Measurements from ENCODE around the gene ZNF438.
A peak's percentile ranks its signal among the peaks of the same experiment; 100 is the strongest.

ZNF438 gene

DNA sequence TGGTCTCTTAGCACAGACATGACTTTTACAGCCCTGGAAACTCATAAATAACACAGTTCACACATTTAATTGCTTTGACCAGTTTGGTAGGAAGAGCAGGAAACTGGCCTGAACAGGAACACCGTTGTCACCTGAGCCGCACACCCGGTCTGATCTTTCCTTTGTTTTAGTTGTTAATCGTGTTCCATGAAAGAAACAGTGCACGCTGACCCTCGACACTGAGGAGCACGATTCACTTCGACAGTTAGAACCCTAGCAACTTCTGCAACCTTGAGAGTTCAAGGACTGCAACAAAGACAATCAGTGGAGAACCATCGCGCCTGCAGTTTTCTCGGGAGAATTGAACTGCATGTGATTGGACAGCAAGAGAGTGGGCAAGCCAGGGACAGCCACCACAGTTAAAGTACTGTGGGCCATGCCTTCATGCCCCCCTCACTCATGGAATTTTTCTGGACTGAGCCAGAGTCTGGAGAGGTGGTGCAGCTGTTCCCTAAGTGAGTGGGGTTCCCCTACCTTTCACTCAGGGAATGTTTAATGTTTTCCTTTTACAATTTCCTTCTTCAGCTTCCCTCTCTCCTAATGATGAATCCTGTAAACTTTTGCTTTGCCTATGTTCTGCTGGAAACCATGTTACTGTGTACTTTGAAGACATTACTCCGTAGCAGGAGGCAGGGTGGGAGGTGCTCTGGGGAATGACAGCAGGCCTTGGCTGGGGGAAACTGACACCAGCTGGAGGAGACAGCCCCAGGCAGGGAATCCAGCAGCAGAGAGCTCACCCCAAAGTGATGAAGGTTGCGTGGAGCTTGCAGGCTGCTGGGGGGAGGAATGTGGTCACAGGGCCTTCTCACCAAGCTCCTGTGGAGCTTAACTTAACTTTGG lies 198.7 kb downstream of the ZNF438 start:
- CTCF ChIA-PET, result interaction anchor here (0.6 to 1.4 kb wide), 2 partner anchors 49 to 683 kb away, joined by 3 read pairs; no protein-coding TSS in a partner anchor
- TF ChIP-seq NFRKB (IDR thresholded peaks at IDR 0.05), result no peak
- TF ChIP-seq SUZ12 (IDR thresholded peaks at IDR 0.05), result no peak
- no peak for TF ChIP-seq SP1 (IDR thresholded peaks at IDR 0.05)
- TF ChIP-seq ZNF384 (IDR thresholded peaks at IDR 0.05), result no peak
- TF ChIP-seq, protein P1, sequence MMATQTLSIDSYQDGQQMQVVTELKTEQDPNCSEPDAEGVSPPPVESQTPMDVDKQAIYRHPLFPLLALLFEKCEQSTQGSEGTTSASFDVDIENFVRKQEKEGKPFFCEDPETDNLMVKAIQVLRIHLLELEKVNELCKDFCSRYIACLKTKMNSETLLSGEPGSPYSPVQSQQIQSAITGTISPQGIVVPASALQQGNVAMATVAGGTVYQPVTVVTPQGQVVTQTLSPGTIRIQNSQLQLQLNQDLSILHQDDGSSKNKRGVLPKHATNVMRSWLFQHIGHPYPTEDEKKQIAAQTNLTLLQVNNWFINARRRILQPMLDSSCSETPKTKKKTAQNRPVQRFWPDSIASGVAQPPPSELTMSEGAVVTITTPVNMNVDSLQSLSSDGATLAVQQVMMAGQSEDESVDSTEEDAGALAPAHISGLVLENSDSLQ (IDR thresholded peaks at IDR 0.05), result no peak; the same call in 1 of the 2 replicates
- no peak for TF ChIP-seq ARNT (IDR thresholded peaks at IDR 0.05)
- TF ChIP-seq CTBP1 (IDR thresholded peaks at IDR 0.05; ENCODE audit: borderline replicate concordance), result no peak
- TF ChIP-seq FOXA1 (IDR thresholded peaks at IDR 0.05), result no peak
- no peak for TF ChIP-seq FOXM1 (IDR thresholded peaks at IDR 0.05; ENCODE audit: borderline replicate concordance)
- no peak for TF ChIP-seq LEF1 (IDR thresholded peaks at IDR 0.05; ENCODE audit: borderline replicate concordance)
- no peak for DNase-seq (ENCODE audit: extremely low spot score)
- POLR2A ChIA-PET, result no interaction called here

GRCh38 chr10:30832001-30832748 lies 199.5 kb downstream of the ZNF438 start:
- TF ChIP-seq FOXM1 (IDR thresholded peaks at IDR 0.05; ENCODE audit: borderline replicate concordance) (no peak), HDGF (IDR thresholded peaks at IDR 0.05; ENCODE audit: borderline replicate concordance) (no peak), NFRKB (IDR thresholded peaks at IDR 0.05) (no peak), CTBP1 (IDR thresholded peaks at IDR 0.05; ENCODE audit: borderline replicate concordance) (no peak), SUZ12 (IDR thresholded peaks at IDR 0.05) (no peak)
- TF ChIP-seq, protein P1 (IDR thresholded peaks at IDR 0.05), result peak; percentile 72
- no peak for DNase-seq (ENCODE audit: extremely low spot score)
- ChIA-PET CTCF (interaction anchor here (0.5 kb wide), 1 partner anchor 1174 kb away, joined by 3 read pairs; no protein-coding TSS in a partner anchor), POLR2A (no interaction called here)

DNA sequence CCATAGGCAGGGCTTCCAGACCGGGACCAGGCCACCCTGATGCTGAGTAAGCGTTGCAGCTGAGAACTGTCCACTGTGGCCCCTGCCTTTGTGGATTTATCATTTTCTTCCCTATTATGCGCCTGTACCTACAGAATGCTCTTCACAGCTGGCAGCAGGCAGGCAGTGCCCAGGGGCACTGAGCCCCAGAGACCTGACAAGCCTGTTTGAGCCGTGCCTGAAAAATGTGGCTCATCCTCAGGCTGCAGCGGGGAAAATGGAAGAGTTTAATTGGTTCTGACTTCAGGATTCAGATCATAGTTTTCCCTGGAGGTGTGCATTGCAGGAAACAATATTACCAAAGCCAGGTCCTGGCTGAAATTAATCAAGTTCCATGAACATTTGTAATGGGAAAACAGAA lies 200.2 kb downstream of the ZNF438 start:
- ChIA-PET POLR2A (no interaction called here), CTCF (no interaction called here)
- no peak for TF ChIP-seq ZNF384 (IDR thresholded peaks at IDR 0.05)
- no peak for DNase-seq (ENCODE audit: extremely low spot score)

- POLR2A ChIA-PET, result no interaction called here
- no peak for DNase-seq (ENCODE audit: extremely low spot score)
- TF ChIP-seq FOXA1 (IDR thresholded peaks at IDR 0.05) (no peak), ZNF384 (IDR thresholded peaks at IDR 0.05) (no peak), L3MBTL2 (conservative IDR thresholded peaks at IDR 0.05) (no peak), CTBP1 (IDR thresholded peaks at IDR 0.05; ENCODE audit: borderline replicate concordance) (no peak)
- TF ChIP-seq, protein P1 (IDR thresholded peaks at IDR 0.05), result no peak
- CTCF ChIA-PET, result no interaction called here
Measured at GRCh38 chr10:30830315-30831230, 201.1 kb downstream of the ZNF438 start.

GRCh38 chr10:30829901-30830300 lies 201.8 kb downstream of the ZNF438 start:
- CTCF ChIA-PET, result interaction anchor here (0.7 kb wide), 1 partner anchor 440 kb away, joined by 3 read pairs; no protein-coding TSS in a partner anchor
- POLR2A ChIA-PET, result no interaction called here
- DNase-seq (ENCODE audit: extremely low spot score), result no peak
- TF ChIP-seq ELF4 (IDR thresholded peaks at IDR 0.05) (no peak), SUZ12 (IDR thresholded peaks at IDR 0.05) (no peak), CTBP1 (IDR thresholded peaks at IDR 0.05; ENCODE audit: borderline replicate concordance) (no peak), L3MBTL2 (conservative IDR thresholded peaks at IDR 0.05) (no peak), NFRKB (IDR thresholded peaks at IDR 0.05) (no peak), TARDBP (IDR thresholded peaks at IDR 0.05) (no peak), SP1 (IDR thresholded peaks at IDR 0.05) (no peak), LEF1 (IDR thresholded peaks at IDR 0.05; ENCODE audit: borderline replicate concordance) (no peak), FOXA1 (IDR thresholded peaks at IDR 0.05) (no peak), HDGF (IDR thresholded peaks at IDR 0.05; ENCODE audit: borderline replicate concordance) (no peak), ZNF384 (IDR thresholded peaks at IDR 0.05) (no peak), FOXM1 (IDR thresholded peaks at IDR 0.05; ENCODE audit: borderline replicate concordance) (no peak), ARNT (IDR thresholded peaks at IDR 0.05) (no peak), BHLHE40 (IDR thresholded peaks at IDR 0.05; ENCODE audit: borderline replicate concordance) (no peak)
- TF ChIP-seq, protein P1 (IDR thresholded peaks at IDR 0.05), result no peak
